NB4 (cell line): Measurements from ENCODE around the gene FXYD5.

Experiments used
- DNase-seq: peaks from one replicate; pipeline ENCODE4 v3.0.0; 2010; ENCODE audit warnings: low read depth
- H3K4me3 ChIP-seq: one replicate; pipeline ENCODE4 v1.5.1; 2011; ENCODE audit warnings: mild to moderate bottlenecking, low read depth, low read length, moderate library complexity
- MYC ChIP-seq: IDR thresholded peaks from 2 replicates; pipeline ENCODE4 v1.6.1; 2011; ENCODE audit warnings: low read depth, low read length
- POLR2A ChIP-seq: IDR thresholded peaks from 2 replicates; pipeline ENCODE4 v1.6.1; 2011; ENCODE audit warnings: mild to moderate bottlenecking; ENCODE audit not compliant: insufficient read length; ENCODE audit errors: extremely low read depth
- TF ChIP-seq, protein P1 (sequence below): IDR thresholded peaks from one replicate; pipeline ENCODE4 v1.5.1; 2012; ENCODE audit warnings: low read depth, low read length
- TF ChIP-seq, protein P2 (sequence below): IDR thresholded peaks from 2 replicates; pipeline ENCODE4 v1.6.1; 2011; ENCODE audit warnings: low read depth, low read length

FXYD5 gene

DNA sequence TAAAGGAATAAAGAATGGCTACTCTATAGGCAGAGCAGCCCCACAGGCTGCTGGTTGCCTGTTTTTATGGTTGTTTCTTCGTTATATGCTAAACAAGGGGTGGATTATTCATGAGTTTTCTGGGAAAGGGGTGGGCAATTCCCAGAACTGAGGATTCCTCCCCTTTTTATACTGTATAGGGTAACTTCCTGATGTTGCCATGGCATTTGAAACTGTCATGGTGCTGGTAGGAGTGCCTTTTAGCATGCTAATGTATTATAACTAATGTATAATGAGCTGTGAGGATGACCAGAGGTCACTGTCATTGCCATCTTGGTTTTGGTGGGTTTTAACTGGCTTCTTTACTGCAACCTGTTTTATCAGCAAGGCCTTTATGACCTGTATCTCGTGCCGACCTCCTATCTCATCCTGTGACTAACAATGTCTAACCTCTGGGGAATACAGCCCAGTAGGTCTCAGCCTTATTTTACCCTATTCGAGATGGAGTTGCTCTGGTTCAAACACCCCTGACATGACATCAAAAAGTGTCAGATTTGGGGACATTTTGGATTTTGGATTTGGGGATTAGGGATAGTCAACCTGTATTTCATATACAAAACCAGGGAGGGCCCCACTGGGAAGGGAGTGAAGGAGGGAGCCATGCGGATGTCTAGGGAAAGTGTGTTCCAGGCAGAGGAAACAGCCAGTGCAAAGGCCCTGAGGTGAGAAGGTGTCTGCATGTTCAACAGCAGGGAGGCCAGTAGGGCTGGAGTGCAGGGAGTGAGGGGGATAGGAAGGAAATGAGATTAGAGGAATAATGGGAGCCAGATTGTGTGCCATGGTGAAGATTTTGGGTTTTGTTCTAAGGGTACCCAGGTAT, 10.9 kb downstream of the FXYD5 start:
- DNase-seq, result no peak
- no peak overlapping the region for H3K4me3 ChIP-seq
- TF ChIP-seq MYC (no peak), POLR2A (no peak)
- TF ChIP-seq, protein P1, sequence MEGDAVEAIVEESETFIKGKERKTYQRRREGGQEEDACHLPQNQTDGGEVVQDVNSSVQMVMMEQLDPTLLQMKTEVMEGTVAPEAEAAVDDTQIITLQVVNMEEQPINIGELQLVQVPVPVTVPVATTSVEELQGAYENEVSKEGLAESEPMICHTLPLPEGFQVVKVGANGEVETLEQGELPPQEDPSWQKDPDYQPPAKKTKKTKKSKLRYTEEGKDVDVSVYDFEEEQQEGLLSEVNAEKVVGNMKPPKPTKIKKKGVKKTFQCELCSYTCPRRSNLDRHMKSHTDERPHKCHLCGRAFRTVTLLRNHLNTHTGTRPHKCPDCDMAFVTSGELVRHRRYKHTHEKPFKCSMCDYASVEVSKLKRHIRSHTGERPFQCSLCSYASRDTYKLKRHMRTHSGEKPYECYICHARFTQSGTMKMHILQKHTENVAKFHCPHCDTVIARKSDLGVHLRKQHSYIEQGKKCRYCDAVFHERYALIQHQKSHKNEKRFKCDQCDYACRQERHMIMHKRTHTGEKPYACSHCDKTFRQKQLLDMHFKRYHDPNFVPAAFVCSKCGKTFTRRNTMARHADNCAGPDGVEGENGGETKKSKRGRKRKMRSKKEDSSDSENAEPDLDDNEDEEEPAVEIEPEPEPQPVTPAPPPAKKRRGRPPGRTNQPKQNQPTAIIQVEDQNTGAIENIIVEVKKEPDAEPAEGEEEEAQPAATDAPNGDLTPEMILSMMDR, result no peak
- TF ChIP-seq, protein P2, sequence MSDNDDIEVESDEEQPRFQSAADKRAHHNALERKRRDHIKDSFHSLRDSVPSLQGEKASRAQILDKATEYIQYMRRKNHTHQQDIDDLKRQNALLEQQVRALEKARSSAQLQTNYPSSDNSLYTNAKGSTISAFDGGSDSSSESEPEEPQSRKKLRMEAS, result no peak

DNA sequence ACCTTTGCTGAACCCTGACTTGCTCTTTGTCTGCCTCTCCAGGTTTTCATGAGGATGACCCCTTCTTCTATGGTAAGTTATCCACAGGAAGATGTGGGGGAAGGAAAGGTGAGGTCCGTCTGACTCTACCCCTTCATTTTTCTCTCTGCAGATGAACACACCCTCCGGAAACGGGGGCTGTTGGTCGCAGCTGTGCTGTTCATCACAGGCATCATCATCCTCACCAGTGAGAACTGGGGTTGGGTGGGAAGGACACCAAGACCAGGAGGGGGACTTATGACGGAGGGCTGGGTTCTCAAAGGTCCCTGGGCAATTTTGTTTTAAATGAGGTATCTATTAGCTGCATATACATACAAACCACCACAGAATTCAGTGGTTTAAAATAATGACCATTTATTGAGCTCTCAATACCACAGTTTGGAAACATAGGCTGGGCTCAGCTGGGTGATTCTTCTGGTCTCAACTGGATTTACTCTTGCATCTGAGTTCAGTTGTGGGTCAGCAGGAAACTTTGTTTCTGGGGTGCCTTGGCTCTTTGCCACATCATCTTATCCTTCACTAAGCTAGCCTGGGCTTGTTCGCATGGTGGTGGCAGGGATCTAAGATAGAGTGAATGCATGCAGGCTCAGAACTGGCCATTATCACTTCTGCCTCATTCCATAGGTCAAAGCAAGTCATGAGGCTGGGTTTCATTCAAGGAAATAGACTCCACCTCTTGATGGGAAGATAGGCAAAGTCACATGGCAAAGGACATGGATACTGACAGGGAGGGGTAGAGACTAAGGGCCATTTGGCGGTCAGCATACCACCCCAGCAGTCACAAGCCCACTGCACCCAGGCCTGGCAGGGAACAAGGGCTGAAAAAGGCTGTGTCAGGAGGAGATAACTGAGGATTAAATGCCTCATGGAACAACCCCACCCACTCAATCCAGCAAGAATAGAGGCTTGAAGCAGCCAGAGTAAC, 11.8 kb downstream of the FXYD5 start:
- TF ChIP-seq, protein P2, result no peak
- TF ChIP-seq POLR2A (no peak), MYC (no peak)
- TF ChIP-seq, protein P1, result no peak
- DNase-seq, result no peak
- no peak overlapping the region for H3K4me3 ChIP-seq

DNA sequence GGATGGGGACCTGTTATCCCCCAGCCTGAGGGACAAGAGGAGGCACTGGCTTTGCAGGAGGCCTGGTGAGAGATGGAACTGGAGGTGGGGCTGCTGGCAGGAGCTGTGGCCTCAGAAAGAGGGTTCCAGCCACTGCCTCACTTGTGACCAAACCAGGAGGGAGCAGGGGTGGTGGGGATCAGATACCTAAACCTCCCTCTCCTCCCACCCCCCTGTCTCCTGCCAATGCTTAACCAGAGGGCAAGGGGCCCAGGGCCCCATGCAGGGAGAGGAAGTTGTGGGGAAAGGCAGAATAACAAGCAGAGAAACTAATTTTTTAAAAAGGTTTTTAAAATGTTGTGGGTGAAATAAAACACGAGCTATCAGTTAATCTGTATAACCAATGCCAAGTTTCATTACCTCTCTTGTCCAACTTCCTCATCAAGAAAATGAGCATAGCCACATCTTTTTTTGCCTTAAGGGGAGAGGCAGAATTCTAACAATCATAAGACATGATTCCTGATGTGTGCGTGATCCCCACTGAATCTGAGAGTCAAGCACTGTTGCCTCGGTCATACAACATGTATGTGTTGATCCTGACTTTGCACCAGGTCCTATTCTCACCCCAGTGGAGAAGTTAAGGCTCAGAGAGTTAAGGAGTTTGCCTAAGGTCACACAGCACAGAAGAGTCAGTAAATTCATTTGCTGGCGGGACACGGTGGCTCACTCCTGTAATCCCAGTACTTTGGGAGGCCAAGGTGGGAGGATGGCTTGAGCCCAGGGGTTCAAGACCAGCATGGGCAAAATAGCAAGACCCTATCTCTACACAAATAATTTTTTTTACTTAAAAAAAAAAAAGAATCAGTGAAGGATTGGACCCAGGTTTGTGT, 12.9 kb downstream of the FXYD5 start:
- DNase-seq, result peak; percentile 72
- no peak for TF ChIP-seq POLR2A
- TF ChIP-seq, protein P1, result no peak
- TF ChIP-seq MYC, result no peak
- TF ChIP-seq, protein P2, result no peak

DNA sequence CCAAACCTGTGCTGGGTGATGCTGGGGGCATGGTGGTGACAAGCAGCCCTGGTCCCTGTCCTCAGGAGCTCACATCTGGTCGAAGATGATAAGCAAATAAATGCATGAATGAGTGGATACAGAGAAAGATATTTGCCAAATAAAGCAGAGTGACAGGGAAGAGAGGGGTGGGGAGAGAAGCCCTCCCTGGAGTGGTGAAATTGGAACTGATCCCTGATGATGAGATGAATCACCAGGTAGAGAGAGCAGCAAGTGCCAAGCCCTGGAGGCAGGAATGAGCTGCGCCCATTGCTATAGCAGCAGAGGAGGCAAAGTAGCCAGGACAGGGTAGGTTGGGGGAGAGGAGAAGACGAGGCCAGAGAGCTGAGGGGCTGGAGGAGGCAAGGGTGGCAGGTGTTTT, 13.7 kb downstream of the FXYD5 start:
- DNase-seq, result no peak
- no peak overlapping the region for H3K4me3 ChIP-seq
- TF ChIP-seq, protein P2, result no peak
- TF ChIP-seq POLR2A, result no peak

More for the DNA sequence above, 12.9 kb downstream of the FXYD5 start:
- H3K4me3 ChIP-seq, result no peak overlapping the region

DNA sequence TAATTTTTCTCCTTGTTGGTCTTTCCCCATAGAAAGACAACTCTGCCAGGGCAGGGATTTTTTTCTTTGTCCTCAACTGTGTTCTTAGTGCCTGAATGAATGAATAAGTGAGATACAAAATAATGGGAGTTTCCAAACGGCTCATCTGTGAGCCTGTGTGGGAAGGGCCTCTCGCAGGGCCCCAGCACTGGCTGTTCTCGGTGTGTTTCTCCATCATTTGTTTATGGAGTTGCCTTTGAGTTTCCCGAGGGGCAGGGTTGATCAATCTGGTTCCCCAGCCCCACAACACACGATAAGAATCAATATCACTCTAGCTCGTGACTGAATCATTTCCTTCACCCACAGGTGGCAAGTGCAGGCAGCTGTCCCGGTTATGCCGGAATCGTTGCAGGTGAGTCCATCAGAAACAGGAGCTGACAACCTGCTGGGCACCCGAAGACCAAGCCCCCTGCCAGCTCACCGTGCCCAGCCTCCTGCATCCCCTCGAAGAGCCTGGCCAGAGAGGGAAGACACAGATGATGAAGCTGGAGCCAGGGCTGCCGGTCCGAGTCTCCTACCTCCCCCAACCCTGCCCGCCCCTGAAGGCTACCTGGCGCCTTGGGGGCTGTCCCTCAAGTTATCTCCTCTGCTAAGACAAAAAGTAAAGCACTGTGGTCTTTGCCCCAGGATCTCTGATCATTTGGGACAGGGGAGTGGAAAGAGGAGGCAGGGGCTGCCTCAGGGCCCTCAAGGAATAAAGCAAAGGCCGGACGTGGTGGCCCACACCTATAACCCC, 14.9 kb downstream of the FXYD5 start:
- H3K4me3 ChIP-seq, result no peak overlapping the region
- DNase-seq, result no peak
- TF ChIP-seq, protein P1, result no peak
- TF ChIP-seq MYC, result no peak
- TF ChIP-seq POLR2A, result no peak
- TF ChIP-seq, protein P2, result no peak
